HG03280 (cell line): ENCODE results near the gene SEC31A.

Experiments
- ATAC-seq: cut with Tn5 transposase; IDR thresholded peaks from one replicate; pipeline ENCODE4 v1.9.1; 2021; ENCODE audit warnings: mild to moderate bottlenecking, moderate library complexity; ENCODE audit not compliant: unreplicated experiment

SEC31A gene

GRCh38 chr4:82770607-82771006, 120.3 kb downstream of the SEC31A start:
- no peak for ATAC-seq
